GM12872 (cell line): Measurements from ENCODE around the gene MPIG6B.

Source experiments
- CTCF ChIP-seq: IDR thresholded peaks from 3 replicates; pipeline ENCODE4 v1.5.1; 2011; ENCODE audit warnings: low read depth, mild to moderate bottlenecking, low read length, moderate library complexity; ENCODE audit not compliant: insufficient read depth

The MPIG6B gene

GRCh38 chr6:31702405-31702818 lies 20.8 kb upstream of the MPIG6B start:
- no peak for TF ChIP-seq CTCF

- TF ChIP-seq CTCF, result no peak
These were observed 20.1 kb upstream of the MPIG6B start, which contains the start of gene ABHD16A for GRCh38 chr6:31702819-31703716. ABHD16A (minus strand) TSS chr6:31703324; CDS start chr6:31703281, 43 bp downstream.

GRCh38 chr6:31705931-31706330 lies 17.2 kb upstream of the MPIG6B start:
- no peak for TF ChIP-seq CTCF

GRCh38 chr6:31706599-31706998 lies 16.6 kb upstream of the MPIG6B start, which contains the start of gene LY6G6F:
LY6G6F (plus strand) TSS chr6:31706866; CDS start chr6:31706907, 41 bp downstream.
- no peak for TF ChIP-seq CTCF

GRCh38 chr6:31707701-31708100 lies 15.5 kb upstream of the MPIG6B start:
- no peak for TF ChIP-seq CTCF

GRCh38 chr6:31708224-31708623 lies 14.9 kb upstream of the MPIG6B start:
- TF ChIP-seq CTCF, result no peak

GRCh38 chr6:31710523-31711219 lies 12.5 kb upstream of the MPIG6B start:
- TF ChIP-seq CTCF, result no peak
